ENCODE measurements around the gene ITGB6.

ITGB6 gene

GRCh38 chr2:160050147-160050546 lies 149.9 kb downstream of the ITGB6 start:
- DNase-seq, result no peak
